GM19240 (cell line): ENCODE data around the gene SIRT5.
A peak's percentile ranks its signal among the peaks of the same experiment; 100 is the strongest.

Experiments
- DNase-seq: peaks from one replicate; pipeline ENCODE4 v3.0.0; 2011; ENCODE audit warnings: low spot score; ENCODE audit not compliant: insufficient read length

SIRT5 gene

DNA sequence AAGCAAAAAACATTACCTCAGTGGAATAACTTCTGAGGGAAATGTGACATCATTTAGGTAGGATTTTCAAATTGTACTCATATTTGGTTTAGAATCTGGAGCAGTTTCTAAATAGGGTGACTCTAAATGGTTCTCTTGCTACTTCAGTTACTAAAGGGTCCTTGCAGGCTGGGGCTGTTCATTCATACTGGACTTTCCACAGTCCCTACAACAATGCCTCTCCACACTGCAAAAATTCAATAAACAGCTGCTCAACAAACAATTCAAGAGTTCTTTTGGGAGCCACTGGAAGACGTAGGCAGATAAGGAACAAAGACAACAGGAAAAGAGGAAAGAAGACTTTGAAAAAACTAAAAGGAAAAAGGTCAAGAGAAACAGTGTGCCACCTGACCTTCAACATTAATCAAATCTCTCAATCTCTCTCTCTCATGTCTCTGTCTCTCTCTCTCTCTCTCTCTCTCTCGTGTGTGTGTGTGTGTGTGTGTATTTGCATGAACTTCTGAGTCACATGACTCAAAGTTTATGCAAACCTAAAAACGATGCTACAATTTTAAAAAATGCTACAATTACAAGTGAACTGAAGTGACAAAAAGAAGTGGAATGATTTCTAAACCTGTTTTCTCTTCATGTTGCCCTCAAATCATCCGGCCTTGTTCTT, 55.2 kb downstream of the SIRT5 start:
- DNase-seq, result no peak

DNA sequence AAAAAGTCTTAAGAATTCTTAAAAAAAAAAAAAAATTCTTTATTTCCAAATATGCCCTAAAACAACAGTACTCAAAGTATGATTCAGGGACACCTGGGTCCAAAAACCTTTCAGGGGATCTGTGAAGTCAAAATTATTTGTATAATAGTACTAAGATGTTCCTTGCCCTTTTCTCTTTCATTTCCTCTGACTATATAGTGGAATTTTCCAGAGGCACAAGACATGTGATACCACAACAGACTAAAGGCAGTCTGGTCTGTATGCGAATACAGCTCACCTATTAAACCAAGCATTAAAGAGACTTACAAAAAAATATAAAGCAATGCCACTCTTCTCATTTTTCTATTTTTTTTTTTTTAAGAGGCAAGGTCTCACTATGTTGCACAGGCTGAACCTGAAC, 56.1 kb downstream of the SIRT5 start:
- DNase-seq, result no peak

DNA sequence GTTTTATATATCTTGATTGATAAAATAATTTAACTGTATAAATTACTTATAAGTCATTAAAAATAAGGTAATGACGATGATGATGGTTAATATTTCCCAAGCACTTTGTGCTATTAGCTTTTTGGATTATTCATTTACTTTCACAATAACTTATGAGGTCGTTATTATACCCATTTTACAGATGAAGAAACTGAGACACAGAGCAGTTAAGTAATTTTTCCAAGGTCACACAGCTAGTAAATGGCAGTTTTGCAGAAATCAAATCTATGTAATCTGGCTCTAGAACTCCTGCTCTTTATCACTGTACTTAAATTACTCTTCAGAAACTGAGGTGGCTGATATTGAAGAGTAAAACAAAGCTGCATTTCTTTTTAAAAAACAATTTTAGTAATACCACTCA, 58.9 kb downstream of the SIRT5 start:
- DNase-seq, result no peak

DNA sequence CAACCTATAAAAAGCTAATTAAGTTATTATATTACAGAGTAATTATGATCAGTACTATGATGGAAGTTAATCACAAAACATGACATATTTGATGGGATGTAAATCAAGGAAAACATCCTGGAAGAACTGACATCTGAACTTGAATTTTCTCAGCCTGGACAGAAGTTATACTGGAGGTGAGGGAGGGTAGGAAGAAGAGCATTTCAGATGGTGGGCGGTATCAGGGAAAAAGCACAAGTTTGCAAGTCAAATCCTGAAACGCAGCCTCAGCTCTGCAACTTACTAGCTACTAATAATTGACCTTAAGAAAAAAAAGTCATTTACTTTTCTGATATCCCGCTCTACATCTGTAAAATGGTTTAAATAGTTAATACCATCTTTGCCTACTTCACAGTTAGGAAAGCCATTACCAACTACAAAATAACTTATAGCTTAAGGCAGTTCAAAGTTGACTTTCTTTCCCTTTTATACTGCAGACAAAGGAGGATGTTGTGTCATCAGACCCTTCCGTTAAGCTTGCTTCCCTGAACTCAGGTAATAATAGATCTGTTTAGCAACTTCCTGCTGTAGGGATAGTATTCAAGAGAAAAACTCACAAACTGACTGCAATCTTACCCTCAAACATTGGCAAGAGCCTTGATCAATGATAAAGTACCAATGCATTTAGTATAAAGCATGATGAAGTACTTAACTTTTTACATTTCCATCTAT, 61.7 kb downstream of the SIRT5 start:
- DNase-seq, result no peak

DNA sequence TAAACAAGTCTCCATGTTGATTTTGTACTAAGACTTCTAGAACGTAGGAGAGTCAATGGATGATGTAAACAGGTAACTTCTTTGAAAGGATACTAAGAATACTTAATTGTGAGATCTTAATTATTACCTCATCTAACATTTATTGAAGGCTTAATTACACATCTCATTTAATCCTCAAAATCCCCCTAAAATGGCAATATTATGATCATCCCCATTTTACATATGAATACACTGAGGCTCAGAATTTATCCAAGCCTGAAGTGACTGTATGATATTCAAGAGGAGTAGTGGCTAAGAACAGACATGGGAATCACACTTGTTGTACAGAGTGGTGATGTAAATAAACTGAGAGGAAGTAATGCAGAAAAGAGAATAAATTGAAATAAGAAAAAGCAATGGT, 63.6 kb downstream of the SIRT5 start:
- DNase-seq, result no peak

DNA sequence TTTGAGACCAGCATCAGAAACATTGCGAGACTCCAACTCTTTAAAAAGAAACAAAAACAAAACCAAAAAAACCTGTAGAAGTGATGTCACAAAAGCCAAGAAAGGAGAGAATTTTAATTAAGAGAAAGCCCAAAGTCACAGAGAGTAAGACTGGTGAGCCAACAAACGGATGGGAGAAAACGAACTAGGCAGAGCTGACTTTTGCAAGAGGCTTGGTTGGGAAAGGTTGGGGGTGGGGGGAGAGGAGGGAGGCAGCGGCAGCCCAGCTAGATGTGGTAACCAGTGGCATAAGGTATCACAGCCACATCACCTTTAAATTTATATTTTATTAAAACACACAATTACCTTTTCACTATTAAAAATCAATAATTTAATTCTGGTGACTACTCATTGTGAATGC, 64.2 kb downstream of the SIRT5 start:
- DNase-seq, result no peak

DNA sequence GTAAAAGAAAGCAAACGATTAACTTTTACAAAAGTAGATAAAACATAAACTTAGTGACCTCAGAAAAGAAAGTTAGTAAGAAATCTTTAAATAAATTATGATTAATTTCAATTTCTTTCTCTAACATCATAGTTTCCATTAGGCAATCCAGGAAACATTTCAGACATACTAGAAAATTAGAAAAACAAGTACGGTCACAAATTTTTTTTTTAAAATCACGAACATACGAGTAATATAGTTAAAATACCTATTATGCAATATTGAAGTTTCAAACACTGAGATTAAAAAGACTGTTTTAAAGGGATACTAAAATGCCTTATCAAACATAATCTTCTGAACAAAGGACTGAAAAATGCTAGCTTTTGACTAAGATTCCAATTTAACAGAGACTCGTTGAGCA, 66.9 kb downstream of the SIRT5 start:
- DNase-seq, result no peak

DNA sequence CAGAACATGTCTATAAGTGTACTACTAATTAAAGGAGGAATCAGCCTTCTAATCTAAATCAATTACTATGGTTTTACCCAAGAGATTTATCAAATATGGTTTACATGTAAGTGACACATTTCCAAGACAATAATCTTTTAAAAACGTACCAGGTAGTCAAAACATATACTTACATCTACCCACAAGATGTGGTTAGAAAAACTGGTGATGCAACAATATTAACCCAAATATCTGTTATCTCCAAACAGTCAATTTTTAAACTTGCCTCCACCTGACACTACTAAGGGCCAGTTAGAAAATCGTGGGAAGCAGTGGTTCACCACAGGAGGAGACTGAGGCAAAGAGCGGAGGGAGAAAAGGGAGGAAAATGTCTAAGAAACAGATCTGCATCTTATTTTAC, 68.7 kb downstream of the SIRT5 start:
- no peak for DNase-seq

DNA sequence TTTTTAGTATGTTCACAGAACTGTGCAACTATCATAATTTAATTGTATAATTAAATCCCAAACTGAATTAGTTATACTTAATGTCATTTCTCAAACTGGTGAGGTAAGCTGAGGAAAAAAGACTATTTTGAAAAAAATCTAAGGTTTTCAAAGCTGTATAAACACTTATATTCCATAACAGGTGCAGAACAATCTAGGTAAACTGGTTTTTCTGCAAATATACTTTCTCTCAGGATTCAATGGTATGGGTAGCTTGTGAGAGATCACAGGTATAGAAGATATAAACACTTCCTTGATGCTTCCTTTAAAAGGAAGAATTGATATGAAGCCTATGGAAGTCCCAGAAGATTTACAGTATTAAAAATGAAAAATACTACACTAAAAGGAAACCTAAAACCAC, 74.4 kb downstream of the SIRT5 start:
- no peak for DNase-seq

DNA sequence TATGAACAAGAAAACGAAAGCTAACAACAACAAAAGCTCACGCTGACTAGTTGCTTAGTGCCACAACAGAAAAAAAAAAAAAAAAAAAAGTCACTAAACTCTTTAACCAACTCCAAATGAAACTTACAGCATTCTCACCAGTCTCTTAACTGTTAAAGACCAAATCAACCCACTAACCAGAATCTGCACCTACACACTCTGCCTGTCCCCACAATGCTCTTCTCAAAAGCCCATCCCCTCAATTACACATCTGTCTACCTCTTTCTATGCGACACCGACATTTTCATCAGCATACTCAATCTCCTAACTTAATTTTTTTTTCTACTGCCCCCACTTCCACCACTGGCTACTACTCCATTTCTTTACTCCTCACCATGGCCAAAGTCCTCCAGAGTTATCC, 75.0 kb downstream of the SIRT5 start:
- DNase-seq, result no peak

DNA sequence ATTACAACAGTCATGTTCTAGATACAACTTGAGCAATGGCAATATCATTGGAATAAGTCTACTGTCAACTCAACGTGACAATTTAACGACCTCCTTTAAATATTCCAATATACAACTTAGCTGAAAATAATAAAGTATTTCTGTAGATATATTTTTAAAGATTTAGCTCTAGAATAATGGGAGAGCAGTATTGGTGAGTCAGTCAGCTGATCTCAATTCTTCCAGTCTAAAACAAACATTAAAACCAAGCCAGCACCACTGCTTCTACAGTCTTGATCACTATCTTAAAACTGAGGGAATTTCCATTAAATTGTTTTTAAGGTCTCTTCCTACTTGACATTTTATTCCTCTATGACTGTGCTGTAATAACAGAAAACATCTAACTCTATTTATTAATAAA, 78.9 kb downstream of the SIRT5 start:
- DNase-seq, result no peak

DNA sequence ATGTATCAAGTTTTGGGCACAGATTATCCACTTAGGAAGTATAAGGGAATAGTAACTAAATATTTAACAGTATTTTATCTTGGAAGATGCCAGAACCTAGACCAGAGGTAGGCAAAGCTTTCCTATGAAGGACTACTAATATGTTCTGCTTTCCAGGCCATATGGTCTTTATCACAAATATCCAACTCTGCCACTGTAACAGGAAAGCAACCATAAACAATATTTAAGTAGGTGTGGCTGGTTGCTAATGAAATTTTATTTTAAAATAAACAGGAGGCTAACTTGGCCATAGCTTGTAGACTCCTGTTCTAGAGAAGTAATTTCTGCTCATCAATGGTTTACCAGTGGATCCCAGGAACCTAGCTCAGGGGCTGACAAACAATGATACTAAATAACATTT, 80.1 kb downstream of the SIRT5 start:
- no peak for DNase-seq

DNA sequence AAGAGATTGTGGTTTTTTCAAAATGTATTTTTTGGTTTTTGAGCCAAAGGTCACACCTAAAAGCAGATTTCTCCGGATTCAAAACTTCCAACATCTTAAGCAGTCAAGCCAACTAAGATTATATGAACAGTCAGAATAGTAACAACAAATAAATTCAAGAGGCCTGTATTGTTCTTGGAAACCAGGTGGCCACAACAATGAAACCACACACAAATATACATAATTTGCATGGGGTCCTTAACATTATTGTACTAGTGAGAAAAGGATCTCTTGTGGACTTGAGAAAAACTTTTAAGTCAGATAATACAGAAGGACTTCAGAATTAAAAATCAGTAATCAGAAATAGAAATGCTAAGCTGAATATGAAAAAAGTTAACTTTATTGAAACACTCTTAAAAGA, 81.3 kb downstream of the SIRT5 start:
- DNase-seq, result peak; percentile 3

DNA sequence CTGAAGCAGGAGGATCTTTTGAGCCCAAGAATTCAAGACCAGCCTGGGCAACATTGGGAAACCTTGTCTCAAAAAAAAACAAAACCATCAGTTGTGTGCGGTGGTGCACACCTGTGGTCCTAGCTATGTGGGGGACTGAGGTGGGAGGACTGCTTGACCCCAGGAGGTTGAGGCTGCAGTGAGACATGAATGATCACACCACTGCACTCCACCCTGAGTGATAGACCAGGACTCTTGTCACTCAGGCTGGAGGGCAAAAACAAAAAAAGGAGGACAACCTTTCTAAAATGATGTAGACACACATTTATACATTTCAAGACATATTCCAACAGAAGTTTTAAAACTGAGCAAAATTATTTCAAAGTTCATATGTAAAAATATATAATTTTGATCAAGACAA, 85.9 kb downstream of the SIRT5 start:
- DNase-seq, result no peak

DNA sequence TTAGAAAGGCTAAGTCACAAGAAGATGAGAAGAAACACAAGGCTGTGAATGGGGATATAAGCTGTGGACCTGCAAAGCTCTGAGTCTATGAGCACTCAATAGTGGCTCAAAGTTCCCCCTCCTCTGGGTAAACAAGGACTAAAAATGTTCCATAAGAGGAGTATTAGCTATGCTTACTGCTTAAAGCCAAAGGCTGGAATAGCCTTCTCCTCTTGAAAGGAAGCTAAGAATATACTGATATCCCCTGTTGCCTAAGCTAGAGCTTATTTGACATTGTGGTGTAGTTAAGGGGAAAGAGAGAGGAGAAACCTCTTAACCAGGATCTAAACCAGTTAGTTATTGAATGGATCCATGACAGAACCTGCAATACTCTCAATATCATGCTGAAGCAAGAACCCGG, 86.5 kb downstream of the SIRT5 start:
- DNase-seq, result no peak

DNA sequence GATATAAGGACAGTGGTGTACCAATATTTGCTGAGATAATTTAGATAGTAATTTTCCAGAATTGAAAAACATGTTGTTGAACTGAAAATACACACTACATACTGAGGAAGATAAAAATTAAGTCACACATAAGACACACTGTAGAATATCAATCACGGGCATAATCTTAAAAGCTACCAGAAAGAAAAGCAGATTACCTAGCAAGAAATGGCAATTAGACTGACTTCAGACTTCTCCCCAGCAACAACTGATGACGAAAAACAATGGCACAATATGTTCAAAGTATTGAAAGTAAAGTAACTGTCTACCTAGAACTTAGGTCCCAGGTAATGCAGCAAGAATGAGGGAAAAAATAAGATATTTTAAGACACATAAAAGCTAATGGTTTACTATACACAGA, 87.2 kb downstream of the SIRT5 start:
- DNase-seq, result no peak

DNA sequence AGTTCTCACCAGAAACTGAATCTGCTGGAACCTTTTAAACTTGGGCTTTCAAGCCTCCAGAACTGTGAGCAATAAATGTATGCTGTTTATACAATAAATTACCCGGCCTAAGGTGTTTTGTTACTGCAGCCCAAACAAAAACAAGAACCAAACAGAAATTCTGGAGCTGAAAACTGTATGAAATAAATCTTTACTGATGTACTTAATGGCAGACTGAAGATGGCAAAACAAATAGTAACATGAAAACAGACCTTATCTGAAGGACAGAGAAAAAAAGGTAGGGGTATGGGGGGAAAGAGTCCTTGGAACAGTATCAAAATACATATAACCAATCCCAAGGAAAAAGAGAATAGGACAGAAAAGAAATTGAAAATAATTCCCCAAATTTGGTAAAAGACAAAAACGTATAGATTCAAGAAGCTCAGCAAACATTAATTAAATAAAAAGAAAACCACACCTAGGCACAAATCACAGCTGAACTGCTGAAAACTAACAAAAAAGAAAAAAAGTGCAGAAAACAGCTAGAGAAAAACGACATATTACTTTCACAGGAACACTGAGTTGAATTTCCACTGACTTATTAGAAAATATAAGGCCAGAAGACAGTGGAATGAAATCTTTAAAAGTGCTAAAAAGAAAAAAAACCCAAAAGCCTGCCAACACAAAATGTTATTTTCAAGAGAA, 88.4 kb downstream of the SIRT5 start:
- DNase-seq, result no peak

DNA sequence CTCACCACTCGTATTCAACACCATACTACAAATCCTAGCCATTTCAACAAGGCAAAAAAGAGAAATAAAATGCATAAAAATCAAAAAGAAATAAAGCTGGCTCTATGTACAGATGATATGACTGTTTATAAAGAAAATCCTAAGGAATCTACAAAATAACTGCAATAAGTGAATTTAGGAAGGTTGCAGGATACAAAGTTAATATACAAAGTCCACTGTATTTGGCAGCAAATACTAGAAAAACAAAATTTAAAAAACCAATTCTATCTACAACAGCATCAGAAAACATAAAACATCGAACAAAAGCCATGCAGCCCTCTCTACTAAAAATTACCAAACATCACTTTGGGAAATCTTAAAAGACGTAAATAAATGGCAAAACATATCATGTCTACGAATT, 89.6 kb downstream of the SIRT5 start:
- DNase-seq, result no peak
